SK-N-MC (cell line): ENCODE data around the gene DZANK1.

ENCODE experiments used
- EZH2 ChIP-seq: fragments of 200-600 bp; sonication (generic); IDR thresholded peaks from one replicate; pipeline ENCODE4 v1.6.1; 2017; ENCODE audit warnings: antibody characterized with exemption
- POLR2AphosphoS5 ChIP-seq: IDR thresholded peaks from 2 replicates; pipeline ENCODE4 v1.6.1; 2012; ENCODE audit warnings: mild to moderate bottlenecking, low read depth, low read length, borderline replicate concordance

DNA sequence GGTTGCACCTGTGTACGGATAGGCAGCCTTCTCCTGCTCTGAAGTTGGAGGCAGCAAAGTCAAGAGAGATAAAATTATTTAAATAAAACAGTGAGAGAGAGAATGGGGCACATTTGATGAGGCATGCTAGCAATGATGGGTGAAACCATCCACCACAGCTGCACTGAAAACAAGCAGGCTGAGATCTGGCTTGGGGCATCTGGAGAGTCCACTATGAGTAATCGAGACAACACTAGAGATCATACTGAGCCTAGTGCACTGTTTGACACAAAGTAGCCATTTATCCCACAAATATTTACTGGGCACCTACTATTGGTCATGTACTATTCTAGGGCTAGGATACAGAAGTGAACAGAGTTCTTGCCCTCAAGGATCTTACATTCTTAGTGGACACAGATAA, 66.4 kb downstream of the DZANK1 start:
- no peak for TF ChIP-seq POLR2AphosphoS5
- no peak for TF ChIP-seq EZH2
